GM21423 (cell line): Measurements from ENCODE around the gene MAN1B1.

Source experiments
- ATAC-seq: cut with Tn5 transposase; IDR thresholded peaks from one replicate; pipeline ENCODE4 v1.9.1; 2021; ENCODE audit warnings: mild to moderate bottlenecking, moderate library complexity; ENCODE audit not compliant: unreplicated experiment

MAN1B1 gene

GRCh38 chr9:137086531-137087408 lies at the start of gene MAN1B1:
Gene MAN1B1 (plus strand): TSS chr9:137086985. CDS start chr9:137087000, 15 bp downstream.
- ATAC-seq = peak; percentile 78

GRCh38 chr9:137037035-137037434 lies 49.8 kb upstream of the MAN1B1 start:
- no peak for ATAC-seq

- no peak for ATAC-seq
These were observed 49.3 kb upstream of the MAN1B1 start for GRCh38 chr9:137037483-137037882.

GRCh38 chr9:137038916-137039315 lies 47.9 kb upstream of the MAN1B1 start:
- ATAC-seq = no peak

- ATAC-seq = no peak
These were observed 47.0 kb upstream of the MAN1B1 start for GRCh38 chr9:137039611-137040366.

- ATAC-seq = no peak
These were observed 46.2 kb upstream of the MAN1B1 start for GRCh38 chr9:137040568-137040967.

GRCh38 chr9:137041124-137041523 lies 45.7 kb upstream of the MAN1B1 start:
- ATAC-seq = no peak

GRCh38 chr9:137042751-137043727 lies 43.7 kb upstream of the MAN1B1 start:
- no peak for ATAC-seq

- ATAC-seq = no peak
These were observed 42.7 kb upstream of the MAN1B1 start for GRCh38 chr9:137044037-137044436.

- no peak for ATAC-seq
These were observed 42.1 kb upstream of the MAN1B1 start for GRCh38 chr9:137044502-137045177.

- no peak for ATAC-seq
These were observed 41.3 kb upstream of the MAN1B1 start for GRCh38 chr9:137045294-137046087.

GRCh38 chr9:137046088-137046787 lies 40.5 kb upstream of the MAN1B1 start, which contains the start of gene NPDC1:
Gene NPDC1 (minus strand): TSS chr9:137046177. CDS start chr9:137045989, 188 bp downstream.
- ATAC-seq = peak; percentile 71

- no peak for ATAC-seq
These were observed 37.9 kb upstream of the MAN1B1 start for GRCh38 chr9:137048655-137049543.

GRCh38 chr9:137049544-137050449 lies 37.0 kb upstream of the MAN1B1 start:
- no peak for ATAC-seq

- no peak for ATAC-seq
These were observed 36.2 kb upstream of the MAN1B1 start for GRCh38 chr9:137050570-137050969.

- ATAC-seq = no peak
These were observed 35.5 kb upstream of the MAN1B1 start for GRCh38 chr9:137051145-137051724.
